Cardiac septum (tissue), 1 donor: ENCODE results near the gene ERBB4. TPM values are rescaled to one million over a fixed set of nuclear protein-coding genes. Genes with fewer than 3 reads are reported as not detected.

ENCODE experiments used
- DNase-seq: peaks from one replicate; pipeline ENCODE4 v3.0.0-alpha.2; 2020; ENCODE audit warnings: low spot score
- intact Hi-C: fragments of 100-400 bp; cut with DNase I; formaldehyde crosslinking; loops from one replicate; pipeline ENCODE4 v1.14.0; 2022
- total RNA-seq: library from RNA; stranded (reverse); fragmentation: NEBNext Ultra II Directional; extraction: Animal tissue kit (Norgen Biotek cat#: 25700); gene quantifications from one replicate; pipeline ENCODE4 v1.2.1, GENCODE V29; 2021
- donor health status: DM: no; HTN: no; CAD: no.

Gene ERBB4
- total RNA-seq, 1 donor from 2014 or later: 13.8 TPM

DNA sequence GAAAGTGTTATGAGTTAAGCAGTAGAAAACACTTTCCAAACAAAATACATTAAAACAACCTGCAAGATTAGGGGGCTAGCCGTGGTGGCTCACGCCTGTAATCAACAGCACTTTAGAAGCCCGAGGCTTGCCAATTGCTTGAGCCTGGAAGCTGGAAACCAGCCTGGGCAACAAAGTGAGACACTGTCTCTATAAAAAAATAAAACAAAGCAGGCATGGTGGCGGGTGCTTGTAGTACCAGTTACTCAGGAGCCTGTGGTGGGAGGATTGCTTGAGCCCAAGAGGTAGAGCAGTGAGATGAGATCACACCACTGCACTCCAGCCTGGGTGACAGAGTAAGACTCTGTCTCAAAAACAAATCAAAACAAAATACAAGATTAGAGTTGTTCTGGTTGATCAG lies 208.3 kb downstream of the ERBB4 start:
- no peak for DNase-seq

DNA sequence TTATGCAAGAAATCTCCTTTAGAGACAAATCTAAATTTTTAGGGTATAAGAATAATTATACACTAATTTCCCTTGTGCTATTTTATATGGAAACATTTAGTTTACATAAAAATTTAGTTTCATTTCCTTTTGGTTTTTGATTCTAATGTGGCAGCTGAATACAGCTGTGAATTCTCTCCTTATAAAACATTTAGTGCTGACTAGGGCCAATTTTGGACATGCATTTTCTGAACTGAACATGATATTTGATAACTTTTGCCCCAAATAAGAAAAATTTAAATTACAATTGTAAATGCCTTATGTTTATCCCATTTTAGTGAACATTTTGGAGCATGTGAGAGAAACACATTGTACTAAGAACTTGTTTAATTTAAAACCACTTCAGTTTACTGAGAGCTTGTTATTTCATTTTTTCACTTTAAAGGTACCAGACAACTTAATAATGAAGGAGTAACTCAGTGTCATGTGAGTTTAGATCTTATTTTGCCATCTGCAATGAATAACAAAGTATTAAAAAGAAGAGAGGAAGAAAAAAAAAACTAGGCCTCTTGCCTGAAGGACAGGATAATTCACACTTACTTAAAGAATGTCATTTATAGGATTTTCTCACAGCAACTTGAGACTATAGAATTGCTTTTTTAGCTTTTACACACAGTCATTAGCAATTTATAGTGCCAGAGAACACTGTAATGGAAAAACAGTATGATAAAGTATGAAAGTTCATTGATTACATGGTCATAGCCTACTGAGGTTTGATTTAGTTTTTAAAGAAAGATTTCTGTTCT lies 209.7 kb downstream of the ERBB4 start:
- no peak for DNase-seq
- intact Hi-C loops: no loop called here

More for the DNA sequence above, 208.3 kb downstream of the ERBB4 start:
- intact Hi-C loops: no loop called here

DNA sequence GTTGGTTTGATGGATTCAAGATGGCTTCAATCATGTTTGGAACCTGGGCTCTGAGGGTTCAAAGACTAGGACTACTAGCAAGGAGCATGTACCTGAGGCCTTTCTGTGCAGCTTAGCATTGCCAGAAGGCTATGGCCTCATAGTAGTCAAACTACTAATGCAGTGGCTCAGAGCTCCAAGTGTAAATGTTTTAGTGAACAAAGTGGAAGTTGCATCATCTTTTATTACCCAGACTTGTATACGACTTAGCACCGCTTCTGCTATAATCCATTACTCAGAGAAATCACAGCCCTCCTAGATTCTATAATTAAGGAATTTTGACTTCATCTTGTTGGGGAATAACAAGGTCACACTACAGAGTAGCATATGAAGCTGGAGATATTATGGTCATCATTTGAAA lies 210.5 kb downstream of the ERBB4 start:
- intact Hi-C loops: no loop called here

DNA sequence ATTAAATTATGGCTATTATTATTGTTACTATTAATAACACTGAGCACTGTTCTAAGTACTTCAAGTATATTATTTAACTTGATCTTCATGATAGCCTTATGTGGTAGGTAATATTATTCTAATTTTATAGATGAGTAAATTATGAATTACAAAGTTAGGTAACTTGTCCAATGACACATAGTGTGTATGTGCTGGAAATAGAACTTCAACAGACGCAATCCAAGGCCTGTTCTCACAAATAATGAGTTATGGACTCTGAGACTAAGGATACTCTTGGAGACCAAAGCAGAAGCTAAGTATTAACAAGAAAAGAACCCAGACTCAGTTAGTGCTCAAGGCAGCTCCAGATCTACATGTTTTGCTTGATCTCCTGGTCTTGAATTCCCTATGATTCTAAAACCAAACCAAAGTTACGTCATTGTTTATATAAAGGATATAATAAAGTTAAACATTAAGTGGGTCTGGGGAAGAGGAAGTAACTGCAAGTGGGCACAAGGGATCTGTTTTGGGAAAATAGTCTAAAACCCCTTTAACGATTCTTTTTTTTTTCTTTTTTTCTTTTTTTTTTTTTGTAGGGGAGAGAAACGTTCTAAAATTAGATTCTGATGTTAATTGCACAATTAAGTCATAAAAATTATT lies 211.3 kb downstream of the ERBB4 start:
- intact Hi-C loops: no loop called here
- DNase-seq: no peak

More for the DNA sequence above, 210.5 kb downstream of the ERBB4 start:
- DNase-seq: no peak

DNA sequence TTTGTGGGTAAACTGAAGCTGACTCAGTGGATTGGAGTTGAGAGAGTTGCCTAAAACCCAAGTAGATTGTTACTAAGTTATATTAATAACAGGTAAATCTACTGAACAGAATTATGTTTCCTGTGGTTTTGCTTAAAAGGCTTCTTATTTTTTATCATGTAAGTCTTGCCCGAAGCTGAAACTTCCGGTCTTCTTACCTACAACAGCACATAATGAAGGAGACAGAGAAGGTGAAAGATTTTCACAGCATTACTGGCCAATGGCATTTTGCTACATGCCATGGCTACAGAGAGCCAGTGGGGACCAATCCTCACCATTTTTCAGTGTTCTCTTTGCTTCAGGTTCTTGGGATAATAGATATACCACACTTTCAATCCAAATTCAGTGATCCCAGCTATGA lies 220.0 kb downstream of the ERBB4 start:
- DNase-seq: no peak
- intact Hi-C loops: no loop called here

DNA sequence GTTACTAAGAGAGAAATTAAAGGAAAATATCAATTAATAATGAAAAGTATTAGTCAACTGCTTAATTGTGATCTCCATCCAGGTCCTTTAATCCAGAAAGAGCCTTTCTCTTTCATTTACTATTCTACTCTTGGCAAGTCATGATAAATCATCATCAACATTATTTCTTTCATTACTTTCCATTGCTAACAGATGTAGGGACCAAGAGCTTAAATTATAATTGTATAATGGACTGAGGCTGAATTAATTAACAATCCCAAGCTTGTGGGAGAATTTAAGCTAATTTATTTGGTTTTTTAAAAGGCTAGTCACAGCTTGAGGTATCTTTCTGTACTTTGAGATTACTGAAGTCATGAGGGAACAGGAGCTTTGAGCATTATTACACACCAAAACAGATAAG lies 223.9 kb downstream of the ERBB4 start:
- DNase-seq: no peak
- intact Hi-C loops: no loop called here

DNA sequence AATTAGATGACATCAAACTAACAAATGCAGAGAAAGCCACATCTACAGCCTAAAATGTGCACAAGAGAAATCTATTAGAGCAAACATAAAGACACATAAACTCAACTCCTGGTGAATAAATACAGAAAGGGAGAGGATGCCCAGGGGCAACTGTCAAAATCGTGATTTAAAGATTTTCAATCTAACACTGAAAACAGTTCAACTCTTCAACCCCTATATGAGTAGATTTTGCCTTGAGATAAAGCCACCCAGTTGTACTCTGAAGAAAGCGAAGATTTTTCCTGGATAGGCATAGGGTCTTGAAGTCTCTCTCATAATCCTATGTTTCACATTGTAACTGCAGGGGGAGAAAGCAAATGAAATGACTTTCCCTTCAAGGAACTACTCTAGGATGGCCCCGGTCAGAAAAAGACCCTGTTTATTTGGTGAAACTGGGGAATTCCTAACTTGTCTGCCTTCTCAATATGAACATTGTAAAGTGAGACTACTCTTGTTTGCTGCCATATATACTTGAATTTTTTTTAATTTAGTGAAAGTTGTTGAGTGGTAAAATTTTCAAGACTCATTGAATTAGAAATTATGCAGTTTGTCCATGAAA lies 226.7 kb downstream of the ERBB4 start:
- DNase-seq: no peak

DNA sequence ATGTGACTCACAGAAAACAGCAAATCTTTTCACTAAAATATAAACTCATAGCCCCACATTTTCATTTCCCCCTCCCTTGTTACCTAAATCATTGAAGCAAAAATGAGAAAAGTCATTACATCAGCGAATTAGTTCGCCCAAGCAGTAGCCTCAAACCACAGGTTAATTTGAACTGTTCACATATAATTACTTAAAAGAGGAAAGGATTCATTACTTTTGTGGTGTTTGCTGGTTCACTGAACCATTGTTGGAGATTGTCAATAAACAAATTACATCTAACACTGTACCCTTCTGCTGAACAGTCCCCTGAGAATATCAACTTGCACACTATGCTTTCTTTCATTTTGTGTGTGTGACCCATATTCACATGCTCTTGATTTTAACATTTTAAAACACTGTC lies 238.7 kb downstream of the ERBB4 start:
- no peak for DNase-seq
- intact Hi-C loops: no loop called here

More for the DNA sequence above, 226.7 kb downstream of the ERBB4 start:
- intact Hi-C loops: no loop called here

DNA sequence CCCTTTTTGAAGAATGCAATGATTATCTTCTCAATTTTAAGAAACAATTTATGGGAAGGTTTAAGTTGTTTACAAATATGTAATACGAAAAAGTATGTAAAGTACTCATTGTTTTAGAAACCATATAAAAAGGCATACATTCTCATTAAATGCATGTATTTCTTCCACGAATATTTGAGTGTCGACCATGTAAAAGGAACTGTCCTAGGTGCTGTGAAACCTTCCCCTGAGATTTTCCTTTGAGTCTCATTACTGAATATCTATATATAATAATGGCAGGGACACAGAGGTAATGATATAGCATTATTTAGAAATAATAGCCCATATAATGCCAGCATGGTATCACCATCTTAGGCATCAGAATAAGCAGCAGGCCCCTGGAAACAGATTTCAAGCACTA lies 239.3 kb downstream of the ERBB4 start:
- no peak for DNase-seq
- intact Hi-C loops: no loop called here

DNA sequence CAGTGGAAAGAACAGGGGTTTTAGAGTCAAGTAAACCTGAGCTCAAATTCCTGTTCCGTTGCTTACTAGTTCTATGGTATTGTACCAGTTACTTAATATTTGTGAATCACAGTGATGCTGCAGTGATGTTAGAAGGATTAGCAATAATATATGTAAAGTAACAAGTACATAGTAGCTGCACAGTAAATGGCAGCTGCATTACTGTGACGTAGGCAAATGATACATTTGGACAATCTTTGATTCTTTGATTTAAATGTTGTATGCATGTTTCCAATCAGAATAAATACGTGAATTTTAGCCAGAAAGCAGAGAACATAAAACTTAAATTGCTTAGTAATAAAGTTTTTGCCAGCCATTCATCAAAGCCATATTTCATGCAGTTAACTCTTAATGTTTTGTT lies 243.0 kb downstream of the ERBB4 start:
- intact Hi-C loops: no loop called here
- DNase-seq: no peak

DNA sequence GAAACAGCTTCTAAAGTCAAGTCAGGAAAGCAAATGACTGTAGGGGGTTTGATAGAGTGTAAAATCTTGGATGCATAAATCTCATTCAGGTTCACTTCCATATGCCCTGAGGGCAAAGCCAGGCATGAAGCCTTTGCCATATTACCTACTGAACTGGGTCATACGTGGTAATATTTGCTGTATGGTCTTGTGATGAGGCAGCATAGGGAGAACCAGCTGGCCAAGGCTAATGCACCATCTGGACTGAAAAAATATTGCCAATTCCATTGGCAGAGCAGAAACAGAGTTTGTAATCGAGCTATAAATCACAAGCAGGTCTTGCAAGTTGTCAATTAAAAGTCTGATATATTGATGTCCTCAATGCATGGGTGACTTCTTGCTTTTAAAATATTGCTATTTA lies 243.8 kb downstream of the ERBB4 start:
- DNase-seq: no peak
- intact Hi-C loops: no loop called here

DNA sequence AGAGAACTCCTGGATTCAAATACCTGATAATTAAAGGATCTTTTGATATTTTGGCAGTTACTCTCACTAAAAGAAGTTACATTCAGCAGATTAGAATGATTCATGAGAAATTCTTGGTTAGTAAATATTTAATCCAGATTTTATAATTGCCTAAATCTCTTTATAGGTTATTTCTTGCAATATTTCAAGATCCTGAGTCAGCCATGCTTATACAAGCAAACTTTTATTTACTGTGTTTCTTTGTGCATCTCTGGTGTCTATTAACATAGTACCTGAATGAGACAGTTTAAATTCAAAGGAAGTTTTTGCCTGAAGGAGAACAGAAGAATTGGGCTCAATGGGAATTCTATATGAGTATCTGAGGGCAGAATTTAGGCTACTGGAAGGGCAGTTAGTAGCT lies 249.3 kb downstream of the ERBB4 start:
- intact Hi-C loops: no loop called here
- no peak for DNase-seq

DNA sequence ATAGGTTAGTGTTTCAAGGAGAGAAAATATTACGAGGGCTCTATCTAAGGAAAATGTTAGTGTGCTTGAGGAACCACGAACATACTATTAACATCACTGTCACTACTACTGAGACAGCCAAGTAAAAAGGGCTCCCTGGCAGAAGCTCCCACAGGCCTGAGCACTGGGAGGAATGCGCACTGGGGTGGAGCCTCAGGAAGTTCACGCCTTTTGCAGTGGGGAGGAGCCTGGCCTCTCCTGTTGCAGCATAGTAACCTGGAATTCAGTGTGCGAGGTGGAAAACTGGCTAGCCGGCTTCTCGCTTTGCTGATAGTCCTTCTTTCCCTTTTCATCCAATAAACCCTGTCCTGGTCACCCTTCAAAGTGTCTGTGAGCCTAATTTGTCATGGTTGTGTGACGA lies 250.3 kb downstream of the ERBB4 start:
- no peak for DNase-seq
- intact Hi-C loops: no loop called here

DNA sequence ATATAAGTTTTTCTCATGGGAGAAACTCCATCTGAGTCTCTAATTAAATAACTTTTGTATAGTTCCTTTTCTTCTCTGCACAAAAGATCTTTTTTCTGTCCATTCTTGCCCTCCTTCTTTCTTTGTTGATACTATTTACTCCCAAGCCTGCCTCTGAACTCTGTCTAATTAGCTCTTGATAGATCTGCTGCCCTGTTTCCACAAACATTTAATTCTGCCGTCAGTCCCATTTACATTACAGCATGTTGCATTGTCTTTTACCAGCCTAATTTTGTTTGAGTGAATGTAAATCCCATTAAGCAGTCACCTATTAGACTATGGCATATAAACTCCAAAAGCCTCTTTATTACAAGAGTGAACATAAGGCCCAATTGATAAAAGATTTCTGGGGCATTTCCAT lies 254.4 kb downstream of the ERBB4 start:
- no peak for DNase-seq
- intact Hi-C loops: no loop called here

DNA sequence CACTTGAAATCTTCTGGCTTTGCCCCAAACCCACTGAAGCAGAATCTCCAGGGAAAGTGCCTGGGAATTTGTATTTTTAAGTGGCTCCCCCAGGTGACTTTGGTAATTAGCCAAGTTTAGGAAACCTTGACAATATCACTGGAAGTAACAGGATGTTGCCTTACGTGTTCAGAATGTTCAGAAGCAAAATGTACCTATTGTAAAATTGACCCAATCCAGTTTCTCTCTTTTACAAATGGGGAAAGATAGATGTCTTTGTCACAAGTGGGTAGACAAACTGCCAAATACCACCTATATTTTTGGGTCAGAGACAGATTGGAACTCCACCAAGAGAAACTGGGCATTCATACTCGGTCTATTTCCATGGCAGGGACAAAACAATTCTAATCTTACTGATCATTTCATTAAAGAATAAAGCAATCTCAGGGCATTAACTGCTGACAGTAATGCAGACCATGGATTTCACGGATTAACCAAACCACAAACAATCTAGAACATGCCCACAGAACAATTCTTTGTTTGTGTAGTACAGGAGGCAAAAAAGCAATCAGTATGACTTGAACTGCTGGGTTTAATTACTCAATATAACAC lies 255.8 kb downstream of the ERBB4 start:
- intact Hi-C loops: no loop called here
- no peak for DNase-seq

DNA sequence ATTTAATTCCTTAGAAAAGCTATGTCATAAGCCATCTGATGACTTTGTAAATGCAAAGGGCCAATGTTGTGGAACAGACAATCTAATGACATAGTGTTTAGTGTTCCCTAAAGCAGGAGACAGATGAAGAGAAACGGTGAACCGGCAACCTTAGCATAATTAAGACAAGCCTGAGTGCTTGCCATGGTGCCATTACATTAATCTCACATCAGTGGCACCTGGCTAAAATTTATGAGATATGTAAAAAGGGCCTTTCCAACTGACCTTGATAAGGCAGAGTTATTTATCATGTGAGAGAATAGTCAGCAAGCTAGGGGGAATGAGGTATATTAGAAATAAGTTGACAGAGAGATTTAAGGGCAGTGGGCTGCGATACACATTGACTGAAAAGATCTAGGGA lies 261.8 kb downstream of the ERBB4 start:
- no peak for DNase-seq
- intact Hi-C loops: no loop called here

DNA sequence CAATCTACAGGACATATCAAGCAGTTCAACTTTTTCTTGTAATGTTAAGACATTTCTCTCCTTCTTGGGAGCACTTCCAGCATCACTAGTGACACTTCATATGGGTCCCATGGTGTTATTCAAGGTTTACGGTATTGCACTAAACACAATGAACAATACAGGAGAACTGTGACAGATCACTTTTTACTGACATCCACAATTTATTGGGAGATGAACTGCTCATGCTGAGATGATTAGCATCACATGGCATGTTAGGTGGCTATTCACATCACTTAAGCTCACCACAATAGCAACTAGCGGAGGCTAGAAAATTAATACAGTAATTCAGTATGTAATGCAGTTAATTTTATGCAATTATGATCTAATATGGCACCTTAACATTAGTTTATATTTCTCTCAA lies 264.4 kb downstream of the ERBB4 start:
- intact Hi-C loops: no loop called here
- no peak for DNase-seq

DNA sequence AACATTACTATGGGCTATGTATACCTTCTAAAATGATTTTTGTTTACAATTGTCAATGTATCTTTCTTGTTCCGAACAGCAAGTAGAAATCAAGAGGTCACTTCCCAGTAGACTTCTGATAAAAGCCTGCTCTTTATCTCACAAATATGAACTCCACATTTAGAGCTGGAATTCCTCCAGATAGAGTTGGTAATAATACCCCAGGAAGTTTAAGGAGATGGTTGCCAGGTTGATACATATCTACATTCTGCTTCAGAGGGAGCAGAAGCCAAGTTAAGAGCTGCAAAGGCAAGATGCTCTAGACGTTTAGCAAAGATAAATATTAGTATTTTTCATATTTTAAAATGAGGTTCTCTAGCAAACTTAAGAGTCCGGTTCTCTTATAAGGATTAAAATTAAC lies 267.0 kb downstream of the ERBB4 start:
- intact Hi-C loops: no loop called here
- no peak for DNase-seq

DNA sequence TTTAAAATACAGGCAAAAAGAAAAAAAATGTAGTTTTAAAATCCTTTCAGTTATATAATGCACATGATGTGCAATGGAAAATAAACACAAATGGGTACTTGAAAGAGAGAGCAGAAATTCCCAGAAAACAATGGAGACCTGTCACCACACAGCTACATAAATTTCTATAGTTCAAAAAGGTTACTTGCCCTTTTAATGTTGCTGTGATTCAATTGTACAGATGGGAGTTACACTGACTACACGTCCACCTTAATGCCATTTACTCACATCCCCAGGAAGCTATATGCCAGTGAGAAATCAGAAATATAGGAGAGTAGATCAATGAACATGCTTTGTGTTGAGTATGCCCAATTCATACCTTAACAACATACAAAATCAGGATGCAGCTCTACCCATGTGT lies 269.6 kb downstream of the ERBB4 start:
- intact Hi-C loops: no loop called here
- DNase-seq: no peak

DNA sequence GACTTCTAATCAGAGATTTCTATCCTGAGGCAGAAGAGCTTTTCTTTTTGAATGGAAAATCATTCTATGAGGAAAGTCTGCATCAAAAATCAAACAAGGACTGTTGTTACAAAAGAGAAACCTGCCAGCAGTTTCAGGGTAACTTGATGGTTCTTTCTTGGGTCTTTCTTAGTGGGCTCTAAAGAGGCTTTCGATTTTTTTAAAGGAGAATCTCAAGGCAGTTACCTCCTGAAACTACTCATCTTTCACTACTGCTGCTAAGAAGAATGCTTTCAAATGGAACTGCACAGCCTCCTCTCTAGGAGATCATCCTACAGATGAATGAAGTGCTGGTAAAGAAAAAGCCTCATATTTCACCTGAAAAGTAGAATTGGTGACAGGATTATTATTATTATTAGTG lies 272.3 kb downstream of the ERBB4 start:
- intact Hi-C loops: no loop called here
- DNase-seq: no peak

DNA sequence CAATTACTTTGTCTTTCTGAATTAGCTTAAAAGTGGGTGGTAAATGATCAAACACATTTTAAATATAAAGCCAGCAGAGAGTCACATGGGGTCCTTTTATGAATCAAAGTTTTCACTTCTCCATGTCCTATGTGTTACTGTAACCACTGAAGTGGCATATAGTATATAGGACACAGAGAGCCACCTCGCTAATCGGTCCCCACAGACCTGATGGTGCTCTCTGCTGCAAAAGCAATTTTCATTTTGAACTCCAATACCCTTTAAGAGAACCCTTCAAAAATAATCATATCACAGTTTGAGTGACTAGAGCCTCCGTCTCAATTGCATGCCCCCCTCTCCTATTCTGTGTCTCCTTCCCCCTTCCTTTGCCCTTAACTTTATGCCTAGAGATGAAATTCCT lies 272.8 kb downstream of the ERBB4 start:
- intact Hi-C loops: no loop called here

More for the DNA sequence above, 272.8 kb downstream of the ERBB4 start:
- DNase-seq: no peak
